HG03378 (cell line): Measurements from ENCODE around the gene CDYL.

Source experiments
- ATAC-seq: cut with Tn5 transposase; IDR thresholded peaks from one replicate; pipeline ENCODE4 v1.9.1; 2021; ENCODE audit warnings: mild to moderate bottlenecking, moderate library complexity; ENCODE audit not compliant: unreplicated experiment

CDYL gene

DNA sequence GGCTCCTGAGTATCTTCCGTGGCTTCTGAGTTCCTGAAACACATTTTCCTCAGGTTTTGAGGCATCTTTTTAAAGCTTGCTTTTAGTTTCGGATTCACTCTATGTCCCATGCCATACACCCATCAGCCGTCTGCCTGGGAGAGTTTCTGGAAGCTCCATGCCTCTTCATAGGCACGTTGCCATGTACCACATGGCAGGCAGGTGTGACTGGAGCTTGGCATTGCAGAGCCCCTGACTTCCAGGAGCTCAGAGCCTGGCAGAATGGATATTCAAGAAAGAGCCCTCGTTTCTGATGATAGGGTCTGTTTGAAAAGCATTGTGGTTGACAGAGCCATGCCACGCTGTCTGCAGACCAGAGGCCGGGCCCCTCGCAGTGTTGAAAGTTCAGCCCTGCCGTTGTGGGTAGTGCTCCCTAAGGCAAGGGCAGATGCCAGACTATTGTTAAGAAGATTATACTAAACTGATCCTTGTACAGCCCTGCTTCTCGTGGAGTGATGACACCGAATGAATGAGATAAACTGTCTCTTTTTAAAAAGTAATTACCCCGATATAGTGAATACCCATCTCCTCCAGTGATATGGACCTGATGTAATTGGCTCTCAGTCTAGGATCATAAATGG is 127.7 kb downstream of the CDYL start:
- no peak for ATAC-seq

DNA sequence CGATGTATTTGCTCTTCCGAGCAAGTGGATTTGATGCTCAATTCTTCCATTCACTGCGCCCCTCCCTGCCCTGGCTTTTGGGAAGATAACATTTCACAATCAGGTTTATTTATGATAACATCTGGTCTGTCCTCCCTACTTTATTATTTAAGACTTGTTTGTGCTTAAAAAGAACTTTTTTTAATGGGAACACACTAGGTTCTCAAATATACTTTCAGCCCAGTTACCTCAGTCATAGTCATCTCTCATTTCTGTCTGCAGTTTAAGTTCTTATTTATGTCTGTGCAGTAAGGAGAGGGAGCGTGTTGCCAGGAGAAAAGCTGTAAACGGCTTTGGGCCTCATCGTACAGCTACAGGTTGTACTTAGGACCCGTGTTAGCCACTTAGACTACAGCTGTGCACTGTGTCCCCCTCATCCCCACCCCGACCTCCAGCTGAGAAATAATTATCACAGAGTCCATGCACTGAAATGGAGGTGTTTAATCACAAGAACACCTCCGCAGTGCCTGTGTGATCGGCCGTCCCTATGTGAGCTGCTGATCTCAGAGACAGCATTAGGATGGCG is 128.3 kb downstream of the CDYL start:
- no peak for ATAC-seq

DNA sequence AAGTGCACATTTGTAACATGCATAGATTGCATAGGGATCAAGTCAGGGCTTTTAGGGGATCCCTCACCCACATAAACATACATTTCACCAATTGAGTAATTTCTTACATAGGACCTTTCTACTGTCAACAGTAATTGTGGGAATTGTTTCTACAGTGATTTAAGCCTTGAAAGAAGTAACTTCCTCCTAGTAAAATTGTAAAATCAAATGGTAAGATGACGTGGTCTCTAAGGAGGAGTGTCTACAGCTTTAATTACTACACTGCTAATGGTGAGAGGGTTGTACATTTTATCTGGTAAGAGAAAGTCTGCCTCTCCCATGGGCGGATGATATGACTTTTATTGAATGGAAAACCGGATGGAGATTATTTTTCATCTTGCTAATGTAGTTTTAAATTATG is 129.6 kb downstream of the CDYL start:
- ATAC-seq, result no peak

DNA sequence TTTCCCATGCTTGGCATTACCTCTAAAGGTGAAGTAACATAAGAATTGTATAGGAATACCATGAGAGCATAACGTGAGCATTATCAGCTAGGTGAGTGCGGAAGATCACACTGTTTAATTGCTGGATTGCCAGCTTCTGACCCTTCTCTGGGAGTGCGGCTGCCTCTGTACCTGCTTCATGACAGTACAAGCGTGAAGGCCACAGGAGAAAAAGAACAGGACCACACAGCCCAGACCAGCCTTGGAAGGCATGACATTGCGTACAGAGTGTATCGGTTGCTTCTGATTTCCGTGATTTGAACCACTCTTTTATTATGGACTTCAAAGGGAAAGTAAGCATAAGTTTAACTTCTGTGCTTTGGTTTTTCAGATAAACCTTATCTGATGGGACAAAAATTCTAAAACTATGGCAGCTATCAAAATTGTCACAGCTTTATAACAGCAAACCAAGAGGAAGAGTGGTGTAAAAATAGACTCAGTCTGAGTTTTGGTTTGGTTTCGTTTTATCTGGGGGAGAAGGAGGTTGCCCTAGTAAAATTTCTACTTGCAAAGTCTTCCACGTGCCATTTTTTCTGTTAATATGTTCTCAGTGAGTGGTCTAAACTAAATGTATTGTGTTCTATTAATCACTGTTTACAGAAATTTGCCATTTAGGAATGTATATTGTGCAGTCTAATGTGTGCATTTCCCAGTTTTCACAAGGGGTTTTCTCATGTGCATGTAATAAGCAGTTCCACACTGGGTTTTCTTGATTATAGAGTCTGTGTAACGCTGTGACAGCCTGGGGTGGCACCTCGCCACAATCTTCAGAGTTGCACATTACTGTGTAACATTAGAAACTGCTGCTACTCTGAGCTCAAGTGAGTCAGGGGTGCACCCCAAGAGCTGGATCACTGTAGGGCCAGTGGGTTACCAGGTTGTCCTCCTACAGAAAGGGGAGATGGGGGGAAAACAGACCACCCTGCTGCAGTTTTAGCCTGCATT is 130.4 kb downstream of the CDYL start:
- no peak for ATAC-seq

DNA sequence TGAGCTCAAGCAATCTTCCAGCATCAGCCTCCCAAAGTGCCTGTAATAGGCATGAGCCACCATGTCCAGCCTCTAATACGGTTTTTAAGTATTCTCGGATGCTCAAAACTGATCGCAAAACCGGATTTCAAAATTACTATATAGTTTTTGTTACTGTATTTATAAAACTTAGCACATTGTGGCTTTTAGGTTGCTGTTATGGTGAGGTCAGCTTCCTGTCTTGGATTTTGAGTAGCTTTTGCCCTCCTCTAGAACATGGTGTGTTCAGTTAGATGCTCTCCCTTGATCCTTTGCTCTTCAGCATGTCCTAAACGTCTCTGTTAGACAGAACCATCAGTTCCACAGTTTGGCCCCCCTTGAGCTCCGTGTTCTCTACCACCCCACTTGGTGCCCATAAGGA is 131.4 kb downstream of the CDYL start:
- no peak for ATAC-seq

DNA sequence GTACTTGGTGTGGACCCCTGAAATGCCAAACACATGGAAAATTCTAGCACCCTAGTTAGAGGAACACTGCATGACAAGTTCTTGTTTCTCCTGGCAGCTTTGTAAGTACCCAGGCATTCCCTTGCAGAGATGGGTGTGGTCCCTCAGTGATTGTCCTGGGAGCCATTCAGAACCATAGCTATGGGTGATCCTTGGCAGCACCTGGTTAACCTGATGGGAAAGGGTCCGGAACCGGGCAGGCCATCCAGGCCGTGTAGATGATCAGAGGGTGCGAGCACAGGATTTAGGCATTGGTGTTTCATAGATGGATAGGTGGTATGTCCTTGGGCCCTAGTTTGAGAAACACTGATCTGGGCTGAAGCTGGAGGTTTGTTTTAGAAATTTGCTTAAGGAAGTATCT is 131.9 kb downstream of the CDYL start:
- ATAC-seq, result no peak

DNA sequence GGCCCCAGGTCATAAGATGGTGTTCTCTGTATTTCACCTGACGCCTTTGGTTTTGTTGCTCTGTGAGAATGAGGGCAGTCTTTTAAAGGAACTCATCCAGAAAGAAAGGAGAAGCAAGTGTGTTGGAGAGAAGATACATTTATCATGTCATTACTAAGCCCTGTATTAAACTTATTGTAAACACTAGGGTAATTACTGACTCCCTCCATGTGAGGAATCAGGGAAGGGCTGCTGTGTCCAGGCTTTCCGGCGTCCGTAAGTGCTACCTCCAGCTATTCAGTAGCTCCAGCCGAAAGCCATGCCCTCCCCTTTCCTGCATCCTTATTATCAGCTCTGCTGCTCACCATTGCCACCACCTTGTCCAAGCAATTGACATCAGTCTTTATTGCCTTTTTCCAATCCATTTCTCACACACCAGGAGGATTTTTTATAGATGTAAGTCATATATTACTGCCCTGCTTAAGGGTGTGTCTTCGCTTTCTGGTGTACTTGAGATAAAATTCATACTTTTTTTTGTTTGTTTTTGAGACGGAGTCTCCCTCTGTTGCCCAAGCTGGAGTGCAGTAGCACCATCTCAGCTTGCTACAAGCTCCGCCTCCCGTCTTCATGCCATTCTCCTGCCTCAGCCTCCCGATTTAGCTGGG is 133.0 kb downstream of the CDYL start:
- no peak for ATAC-seq

DNA sequence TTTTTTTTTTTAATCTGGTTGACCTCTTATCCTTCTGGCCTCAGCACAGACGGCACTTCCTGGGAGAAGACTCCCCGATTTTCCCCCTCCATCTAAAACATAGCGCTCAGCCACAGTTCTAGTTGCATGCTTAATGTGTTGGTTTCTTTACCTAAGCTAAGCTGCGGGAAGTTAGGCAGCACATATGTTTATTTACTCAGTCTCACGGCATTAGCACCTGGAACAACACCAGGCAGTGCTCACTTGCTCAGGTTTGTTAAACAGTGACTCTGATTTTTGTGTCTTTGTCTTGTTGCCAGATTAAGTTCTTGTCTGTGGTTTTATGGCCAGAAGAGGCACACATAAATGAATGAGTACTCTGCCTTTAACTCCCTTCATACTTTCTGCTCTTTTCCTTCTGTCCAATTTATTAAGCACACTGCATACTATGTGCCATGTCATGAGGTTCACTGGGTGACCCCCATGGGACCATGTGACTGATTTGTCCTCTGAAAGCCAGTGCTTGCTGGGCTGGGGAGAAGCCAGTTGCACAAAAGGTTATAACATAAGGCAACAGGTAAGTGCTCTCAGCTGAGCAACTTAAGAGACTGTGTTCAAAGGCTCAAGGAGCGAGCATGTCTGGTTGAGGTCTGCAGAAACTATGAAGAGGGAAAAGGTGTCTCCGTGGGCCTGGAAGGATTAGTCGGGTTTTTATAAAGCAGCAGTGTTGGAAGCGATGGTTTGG is 134.0 kb downstream of the CDYL start:
- ATAC-seq, result no peak

DNA sequence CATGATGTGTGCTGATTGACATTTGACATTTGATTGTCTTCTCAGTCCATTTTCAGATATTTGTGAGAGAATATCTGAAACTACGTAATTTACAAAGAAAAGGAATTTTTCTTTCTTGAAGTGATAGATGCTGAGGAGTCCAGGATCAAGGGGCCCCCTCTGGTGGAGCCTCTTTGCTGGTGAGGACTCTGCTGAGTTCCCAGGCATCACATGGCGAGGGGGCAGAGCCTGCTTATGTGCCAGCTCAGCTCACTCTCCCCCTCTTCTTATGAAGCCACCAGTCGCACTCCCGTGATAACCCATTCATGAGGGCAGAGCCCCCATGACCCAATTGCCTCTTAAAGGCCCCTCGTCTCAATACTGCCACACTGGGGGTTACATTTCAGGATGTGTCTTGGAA is 136.4 kb downstream of the CDYL start:
- ATAC-seq, result no peak

DNA sequence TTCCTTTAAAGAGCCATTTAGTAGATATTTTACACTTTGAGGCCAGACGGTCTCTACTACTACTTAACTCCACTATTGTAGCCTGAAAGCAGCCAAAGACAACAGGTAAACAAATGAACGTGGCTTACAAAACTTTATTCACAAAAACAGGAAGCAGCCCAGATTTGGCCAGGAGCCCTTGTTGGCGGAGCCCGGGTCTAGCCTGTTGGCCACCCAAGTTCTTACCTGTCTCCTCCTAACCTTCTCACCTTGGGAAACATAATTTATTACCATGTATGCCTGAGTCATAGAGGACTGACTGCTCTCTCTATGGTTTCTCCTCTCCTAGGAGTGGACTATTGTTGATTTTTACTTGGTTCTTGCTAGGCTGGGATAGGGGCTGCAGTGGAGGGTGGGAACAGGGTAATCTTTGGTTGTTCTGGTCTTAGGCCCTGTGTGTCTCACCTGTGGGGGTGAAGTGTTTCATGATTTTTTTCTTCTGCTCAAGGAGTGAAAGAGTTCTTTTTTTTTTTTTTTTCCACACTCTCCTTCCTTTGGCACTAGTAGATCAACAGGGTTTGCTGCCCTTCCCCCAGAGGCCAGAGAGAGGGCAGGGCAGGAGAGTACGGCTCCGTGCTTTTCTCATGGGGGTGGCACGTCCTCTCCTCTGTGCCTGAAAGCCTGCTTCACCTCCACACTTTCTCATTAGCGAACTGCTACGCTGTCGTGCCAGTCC is 137.7 kb downstream of the CDYL start:
- no peak for ATAC-seq

DNA sequence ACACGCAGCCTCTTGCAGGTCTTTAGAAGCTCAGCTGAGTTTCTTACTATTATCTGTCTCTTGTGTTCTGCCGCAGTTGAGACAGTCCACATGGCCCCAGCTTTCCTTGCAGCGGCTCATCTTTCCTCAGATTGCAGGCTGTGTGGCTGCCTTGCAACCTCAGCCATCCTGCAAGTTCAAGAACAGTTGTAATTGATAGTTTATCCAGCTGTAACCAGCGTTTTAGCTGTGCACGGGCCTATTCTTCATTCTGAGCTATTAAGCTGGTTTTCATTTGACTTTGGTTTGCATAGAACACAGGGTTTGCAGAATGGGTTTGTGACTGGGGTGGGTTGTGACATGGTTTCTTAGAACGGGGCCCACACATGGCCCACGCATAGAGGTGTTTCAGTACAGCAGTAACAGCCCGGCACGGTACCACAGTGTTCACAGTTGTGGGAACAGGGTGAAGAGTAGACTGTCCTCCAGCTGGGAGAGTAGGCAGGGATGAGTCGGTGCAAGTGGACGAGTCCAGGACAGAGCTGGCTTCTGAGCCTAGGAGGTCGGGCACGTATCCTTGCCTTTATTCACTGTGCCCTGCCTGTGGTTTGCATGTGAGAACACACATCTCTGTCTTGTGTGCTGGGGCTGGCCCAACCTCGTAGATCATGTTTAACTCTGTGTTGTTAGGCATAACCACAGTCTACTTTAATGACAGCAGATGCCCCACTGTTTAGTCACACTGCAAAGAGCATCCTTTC is 138.4 kb downstream of the CDYL start:
- ATAC-seq, result no peak

DNA sequence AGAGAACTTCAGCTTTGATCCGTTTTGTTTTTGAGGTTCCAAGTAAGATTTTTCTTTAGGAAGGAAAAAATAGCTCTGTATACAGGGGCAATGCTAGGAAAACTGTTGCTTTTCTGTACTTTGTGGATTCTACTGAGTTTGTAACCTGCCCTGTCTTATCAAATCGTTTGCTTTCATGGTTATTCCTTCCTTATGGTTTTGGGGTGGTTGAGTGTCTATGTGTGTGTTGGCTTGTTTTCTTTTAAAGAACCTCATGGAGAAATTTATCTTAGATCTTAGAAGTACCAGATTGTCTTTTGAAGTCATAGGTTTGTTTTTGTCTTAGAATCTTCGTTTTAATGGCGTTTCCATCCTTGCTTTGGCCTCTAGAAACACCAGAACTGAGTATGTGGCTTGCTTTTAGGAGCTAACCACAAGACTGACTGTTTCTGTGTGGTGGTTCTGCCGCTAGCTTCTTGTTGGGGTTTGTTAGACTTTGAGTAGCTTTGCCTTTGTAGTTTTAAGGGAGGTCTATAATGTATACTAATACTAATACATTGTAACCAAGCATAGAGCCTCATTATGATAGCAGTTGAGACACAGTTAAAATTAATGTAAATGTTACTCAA is 140.9 kb downstream of the CDYL start:
- no peak for ATAC-seq

DNA sequence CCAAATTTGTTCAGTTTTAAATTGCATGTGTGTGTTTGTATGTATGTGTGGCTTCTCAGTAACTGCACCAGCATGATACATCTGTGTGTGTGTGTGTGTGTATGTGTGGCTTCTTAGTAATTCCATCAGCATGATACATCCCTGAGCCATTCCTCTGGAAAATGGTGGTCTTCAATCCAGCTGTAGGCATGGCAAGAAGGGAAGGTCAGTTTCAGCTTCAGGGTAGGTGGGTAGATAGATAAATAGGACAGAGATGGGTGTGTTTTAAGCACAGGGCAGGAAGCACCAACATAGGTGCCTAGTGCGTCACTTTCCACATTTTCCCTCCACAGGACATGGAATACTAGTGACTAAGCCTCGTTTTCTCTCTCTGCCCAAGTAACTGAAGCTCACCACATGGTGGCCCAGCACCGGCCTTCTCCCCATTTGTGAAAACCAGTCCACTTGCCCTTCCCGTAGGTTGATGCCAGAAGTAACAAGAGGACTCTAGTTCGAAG is 144.8 kb downstream of the CDYL start:
- ATAC-seq, result no peak

DNA sequence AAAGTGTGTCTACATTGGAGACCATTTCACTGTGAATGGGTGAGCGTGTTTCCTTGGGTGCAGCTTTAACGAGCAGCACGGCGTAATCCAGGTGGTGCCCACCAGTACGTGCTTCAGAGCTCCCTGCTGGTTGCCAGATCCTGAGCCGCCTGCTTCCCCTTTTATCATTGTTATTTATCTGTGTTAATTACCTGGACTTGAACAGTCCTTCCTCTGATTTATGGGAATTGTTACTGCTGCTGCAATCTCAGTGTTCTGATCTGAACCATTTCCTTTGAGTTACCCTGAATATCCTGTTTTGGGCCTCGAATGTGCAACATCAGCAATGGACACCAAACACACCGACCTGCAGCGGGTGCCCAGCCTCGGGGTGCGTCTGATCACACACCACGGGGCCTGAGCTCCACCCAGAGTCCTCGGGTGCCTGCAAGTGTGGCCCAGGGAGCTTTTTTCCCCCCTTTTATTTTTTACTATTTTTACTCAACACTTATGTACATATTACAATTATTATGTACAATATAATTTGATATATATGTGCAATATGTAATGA is 146.4 kb downstream of the CDYL start:
- ATAC-seq, result no peak

DNA sequence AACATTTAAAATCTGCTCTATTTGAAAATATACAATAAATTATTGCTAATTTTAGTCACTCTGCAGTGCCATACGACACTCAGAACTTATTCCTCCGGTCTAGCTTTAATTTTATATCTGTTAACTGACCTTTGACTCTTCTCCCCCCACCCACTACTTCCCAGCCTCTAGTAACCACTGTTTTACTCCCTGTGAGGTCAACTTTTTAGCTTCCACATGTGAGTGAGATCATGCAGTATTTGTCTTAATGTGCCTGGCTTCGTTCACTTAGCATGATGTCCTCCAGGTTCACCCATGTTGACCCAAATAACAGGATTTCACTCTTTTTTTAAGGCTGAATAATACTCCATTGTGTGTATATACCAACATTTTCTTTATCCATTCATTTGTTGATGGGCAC is 146.9 kb downstream of the CDYL start:
- ATAC-seq, result no peak

DNA sequence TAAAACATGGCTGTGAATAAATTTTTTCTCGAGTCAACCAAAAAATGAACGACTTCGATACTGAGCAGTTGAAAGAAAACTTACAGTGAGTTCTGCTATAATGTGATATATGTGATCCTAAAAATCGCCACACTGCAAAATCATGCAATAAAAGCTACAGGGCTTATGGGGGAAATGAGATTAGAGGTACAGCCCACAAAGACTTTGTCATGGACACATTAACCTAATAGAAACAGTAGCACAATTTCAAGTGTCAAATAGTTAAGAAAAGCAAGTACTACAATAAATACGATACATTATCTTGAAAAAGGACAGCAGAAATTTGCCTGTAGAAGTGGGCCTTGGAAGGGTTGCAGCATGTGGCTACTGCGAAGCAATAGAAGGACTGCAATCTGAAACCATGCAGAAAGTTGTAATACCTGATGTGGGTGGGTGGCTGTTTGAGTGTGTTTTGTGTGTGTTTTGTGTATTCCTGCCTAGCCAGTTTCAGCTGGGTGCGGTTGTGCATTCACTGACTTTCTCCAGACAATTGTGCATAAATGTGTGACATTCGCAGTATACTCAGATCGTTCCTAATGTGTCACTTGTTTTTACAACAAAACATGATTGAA is 148.6 kb downstream of the CDYL start:
- ATAC-seq, result no peak

DNA sequence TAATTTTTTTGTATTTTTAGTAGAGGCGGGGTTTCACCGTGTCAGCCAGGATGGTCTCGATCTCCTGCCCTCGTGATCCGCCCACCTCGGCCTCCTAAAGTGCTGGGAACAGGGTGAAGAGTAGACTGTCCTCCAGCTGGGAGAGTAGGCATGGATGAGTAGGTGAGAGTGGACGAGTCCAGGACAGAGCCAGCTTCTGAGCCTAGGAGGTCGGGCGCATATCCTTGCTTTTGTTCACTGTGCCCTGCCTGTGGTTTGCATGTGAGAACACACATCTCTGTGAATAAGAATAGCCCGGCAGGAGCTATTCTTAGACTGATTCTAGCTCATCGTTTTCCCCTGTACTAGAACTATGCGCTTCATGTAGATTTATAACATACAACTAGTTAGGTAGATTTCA is 149.4 kb downstream of the CDYL start:
- no peak for ATAC-seq

DNA sequence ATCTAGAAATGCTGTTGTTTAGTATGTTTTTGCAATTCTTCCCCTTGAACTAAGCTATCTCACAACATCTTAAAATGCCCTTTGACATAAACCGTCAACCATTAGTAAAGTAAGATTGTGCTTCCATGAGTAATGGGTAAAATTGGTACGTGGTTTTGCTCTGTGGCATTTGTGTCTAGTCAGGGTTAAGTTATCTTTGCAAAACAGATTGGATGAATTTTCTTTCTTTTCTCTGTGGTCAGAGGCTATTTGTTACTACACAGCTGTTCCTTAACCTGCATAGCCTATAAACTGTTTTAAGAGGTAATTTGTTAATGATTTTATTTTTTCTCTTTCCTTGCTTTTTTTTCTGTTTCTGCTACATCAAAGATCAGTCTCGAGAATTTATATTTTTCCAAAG is 152.2 kb downstream of the CDYL start:
- ATAC-seq, result no peak
